Measurements from ENCODE around the gene RASD2.

The RASD2 gene

GRCh38 chr22:35561796-35562526 lies 21.3 kb downstream of the RASD2 start:
- peak; percentile 85 for DNase-seq

GRCh38 chr22:35563211-35563610 lies 22.6 kb downstream of the RASD2 start:
- DNase-seq, result no peak

- peak; percentile 83 for DNase-seq
Measured at GRCh38 chr22:35564975-35565867, 24.6 kb downstream of the RASD2 start.

- no peak for DNase-seq
Measured at GRCh38 chr22:35567351-35568141, 26.9 kb downstream of the RASD2 start.

- peak; percentile 82 for DNase-seq
Measured at GRCh38 chr22:35568751-35569739, 28.4 kb downstream of the RASD2 start.

GRCh38 chr22:35569916-35570315 lies 29.3 kb downstream of the RASD2 start:
- no peak for DNase-seq

GRCh38 chr22:35570686-35571194 lies 30.1 kb downstream of the RASD2 start:
- no peak for DNase-seq

- DNase-seq, result no peak
Measured at GRCh38 chr22:35572556-35572955, 31.9 kb downstream of the RASD2 start.

- no peak for DNase-seq
Measured at GRCh38 chr22:35575116-35575748, 34.6 kb downstream of the RASD2 start.

- no peak for DNase-seq
Measured at GRCh38 chr22:35576671-35577070, 36.0 kb downstream of the RASD2 start.

GRCh38 chr22:35577799-35578659 lies 37.4 kb downstream of the RASD2 start:
- no peak for DNase-seq

- no peak for DNase-seq
Measured at GRCh38 chr22:35578836-35579575, 38.4 kb downstream of the RASD2 start.

GRCh38 chr22:35580351-35581022 lies 39.9 kb downstream of the RASD2 start:
- DNase-seq, result no peak

GRCh38 chr22:35581023-35581413 lies 40.4 kb downstream of the RASD2 start:
- no peak for DNase-seq

- no peak for DNase-seq
Measured at GRCh38 chr22:35582218-35582860, 41.7 kb downstream of the RASD2 start.

- peak; percentile 64 for DNase-seq
Measured at GRCh38 chr22:35582861-35583670, 42.4 kb downstream of the RASD2 start.

GRCh38 chr22:35586771-35587170 lies 46.1 kb downstream of the RASD2 start:
- DNase-seq, result no peak
